Ovary (tissue), 9 donors: ENCODE measurements around the gene CROCC. TPM values are rescaled to one million over a fixed set of nuclear protein-coding genes. Genes with fewer than 3 reads are reported as not detected.
A peak's percentile ranks its signal among the peaks of the same experiment; 100 is the strongest.
"Not testable (repeated sequence)": the region's sequence is repeated elsewhere in the genome, so short reads cannot be mapped to it uniquely, and the experiment has no call there.

Experiments
- DNase-seq, 5 donors: peaks; one replicate each; pipeline ENCODE4 v3.0.0-alpha.2; 2019 to 2020
- H3K27ac ChIP-seq, 2 donors: fragments of 200-600 bp; one replicate each; pipeline versions ENCODE4 v1.5.1 to v1.8.0; 2019 to 2022
- H3K27me3 ChIP-seq: fragments of 200-600 bp; one replicate; pipeline ENCODE4 v1.8.0; 2022
- H3K36me3 ChIP-seq: fragments of 200-600 bp; sonication (generic); one replicate; pipeline ENCODE4 v1.5.1; 2019
- H3K4me1 ChIP-seq: one replicate; pipeline ENCODE4 v1.8.1; 2013; ENCODE audit warnings: mild to moderate bottlenecking, moderate library complexity; ENCODE audit not compliant: insufficient read depth
- H3K4me3 ChIP-seq: fragments of 200-600 bp; sonication (generic); one replicate; pipeline ENCODE4 v1.5.1; 2017
- H3K9me3 ChIP-seq, 2 donors: fragments of 200-600 bp in 1 of 2; sonication (generic) in 1 of 2; one replicate each; pipeline versions ENCODE4 v1.5.1 to v1.8.1; 2013 to 2019; ENCODE audit warnings: mild to moderate bottlenecking in 1 of 2, moderate library complexity in 1 of 2
- CTCF ChIP-seq, 3 donors: fragments of 450-650 bp in 2 of 3; fragments of 200-600 bp in 1 of 3; IDR thresholded peaks; one replicate each; pipeline versions ENCODE4 v1.5.1 to v1.8.0; 2016 to 2022; ENCODE audit warnings: antibody characterized with exemption in 3 of 3, mild to moderate bottlenecking in 1 of 3
- EP300 ChIP-seq: sonication (generic); formaldehyde crosslinking; IDR thresholded peaks from one replicate; pipeline ENCODE4 v1.6.1; 2017; ENCODE audit warnings: antibody characterized with exemption
- POLR2A ChIP-seq: fragments of 450-650 bp; IDR thresholded peaks from one replicate; pipeline ENCODE4 v1.6.1; 2017; ENCODE audit warnings: antibody characterized with exemption, mild to moderate bottlenecking, moderate library complexity
- WGBS, 3 donors: extraction: QIAGEN DNeasy Blood & Tissue Kit in 1 of 3; methylation state at CpG; one replicate each; pipeline versions ENCODE4 v1.1.5 to v1.1.7; 2013 to 2017; 5-methylcytosine and 5-hydroxymethylcytosine counted together
- intact Hi-C, 4 donors: fragments of 100-400 bp; cut with DNase I; formaldehyde crosslinking; loops; one replicate each; pipeline versions ENCODE4 v1.11.0 to v1.15.1; 2022 to 2023
- polyA plus RNA-seq, 2 donors: library from polyadenylated mRNA; stranded (reverse); fragments of 200-250 nt in 1 of 2; fragments of 350-450 nt in 1 of 2; fragmentation: Illumina TruSeq in 1 of 2; extraction: RNeasy Lipid Tissue Mini Kit (QIAGEN cat#74804) in 1 of 2; gene quantifications; one replicate each; pipeline ENCODE4 v1.2.3, GENCODE V29; 2013 to 2014
- total RNA-seq, 7 donors: library from RNA; depleted of rRNA in 2 of 7; stranded (reverse); fragments of >200 nt in 2 of 7; fragmentation: NEBNext Ultra II Directional in 3 of 7; extraction: Animal tissue kit (Norgen Biotek cat#: 25700) in 3 of 7; gene quantifications; one replicate each; pipeline versions ENCODE4 v1.1.0 to v1.2.4, GENCODE V29; 2016 to 2023
- donor health status: DM: no; HTN: no; CAD: no; lungs with moderate emphysema.
- donor health status: DM: no; HTN: no; CAD: no.
- donor health status: Bipolar disorder and iron deficiency.
- donor health status: DM: yes; HTN: yes; CAD: no.
- donor health status: DM: no; HTN: no; CAD: no.
- donor health status: DM: yes; HTN: yes; CAD: no.

The CROCC gene
- total and polyA plus RNA-seq, 9 donors = 1.7 to 49.1 (median 33.6) TPM

DNA sequence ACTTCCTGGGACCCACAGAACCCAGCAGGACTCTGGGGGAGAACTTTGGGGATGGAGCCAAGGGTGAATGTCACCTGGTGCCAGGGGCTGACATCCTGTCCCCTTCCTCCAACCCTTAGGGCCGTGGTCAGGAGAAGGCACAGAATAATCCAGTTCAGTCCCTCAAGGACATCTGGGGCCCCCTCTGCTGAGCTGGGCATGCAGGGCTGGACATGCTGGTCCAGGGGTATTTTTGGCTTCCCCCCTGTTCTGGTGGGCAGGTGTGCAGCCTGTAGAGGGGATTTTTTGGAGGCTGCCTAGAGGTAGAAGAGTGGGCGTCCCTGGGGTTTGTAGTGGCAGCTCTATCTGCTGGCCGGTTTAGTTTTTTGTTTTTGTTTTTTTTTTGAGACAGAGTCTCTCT, 3.4 kb upstream of the CROCC start:
- H3K9me3 ChIP-seq = no peaks in the 10 kb centered on the region
- peak in 1 of 5 donors; percentile 29 for DNase-seq
- TF ChIP-seq EP300 (no peak), CTCF (IDR thresholded peaks at IDR 0.05) (no peak), POLR2A (no peak)
- intact Hi-C loops = no loop called here
- no peak overlapping the region for H3K27ac ChIP-seq
- H3K4me1 ChIP-seq = peaks cover 2% of the 10 kb centered on the region
- no peak overlapping the region for H3K4me3 ChIP-seq
- no peaks in the 10 kb centered on the region for H3K27me3 ChIP-seq
- WGBS, 3 donors = 52 to 78% (median 71%) methylated on average over 3 of the region's 3 CpGs
- H3K36me3 ChIP-seq = no peaks in the 10 kb centered on the region

DNA sequence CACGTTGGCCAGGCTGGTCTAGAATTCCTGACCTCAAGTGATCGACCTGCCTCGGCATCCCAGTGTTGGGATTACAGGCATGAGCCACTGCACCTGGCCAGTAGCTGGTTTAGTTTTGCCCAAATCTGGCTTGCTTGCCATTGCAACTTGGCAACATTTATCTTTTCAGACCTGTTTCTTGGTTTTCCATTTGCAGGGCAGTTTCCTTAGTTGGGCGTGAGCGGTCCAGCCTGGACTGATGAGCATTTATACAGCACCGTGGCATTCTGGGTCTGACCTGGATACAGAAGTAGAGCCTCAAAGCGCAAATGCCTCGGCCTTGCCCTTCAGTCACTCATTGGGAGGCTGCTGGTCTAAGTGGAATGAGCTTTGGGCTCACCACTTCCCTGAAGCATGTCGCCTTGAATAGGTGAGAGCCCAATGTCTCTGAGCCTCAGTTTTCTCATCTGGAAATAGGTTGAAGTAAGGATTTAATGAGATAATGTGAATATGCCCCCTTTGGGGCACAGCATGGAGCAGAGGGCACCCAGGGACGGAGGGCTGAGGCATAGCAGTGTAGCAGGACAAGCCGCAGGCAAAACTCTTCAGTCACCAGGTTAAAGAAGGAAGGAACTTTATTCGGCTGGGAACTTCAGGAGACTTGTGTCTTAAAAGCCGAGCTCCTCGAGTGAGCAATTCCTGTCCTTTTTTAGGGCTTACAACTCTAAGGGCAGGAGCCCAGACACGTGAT, 2.6 kb upstream of the CROCC start:
- WGBS, 3 donors = 76 to 88% (median 81%) methylated on average over 15 of the region's 15 CpGs
- DNase-seq = peak in 1 of 5 donors; percentile 34
- H3K27ac ChIP-seq, H3K4me3 ChIP-seq, H3K27me3 ChIP-seq, H3K36me3 ChIP-seq, intact Hi-C loops, H3K9me3 ChIP-seq, H3K4me1 ChIP-seq: not testable (repeated sequence)

- Histone ChIP-seq H3K4me1 (no peaks in the 10 kb centered on the region), H3K4me3 (no peak overlapping the region), H3K27me3 (no peaks in the 10 kb centered on the region), H3K36me3 (no peaks in the 10 kb centered on the region), H3K9me3 (no peaks in the 10 kb centered on the region), H3K27ac (no peak overlapping the region)
- no peak for TF ChIP-seq POLR2A
- intact Hi-C loops = no loop called here
- 75 to 88% (median 77%) methylated on average over 10 of the region's 10 CpGs for WGBS, 3 donors
- DNase-seq = peak in 1 of 5 donors; percentile 31
Observed at GRCh38 chr1:16920951-16921350, 780 bp upstream of the CROCC start.

GRCh38 chr1:16922466-16922865, 735 bp downstream of the CROCC start:
- intact Hi-C loops = no loop called here
- Histone ChIP-seq H3K27me3 (no peaks in the 10 kb centered on the region), H3K27ac (no peak overlapping the region), H3K4me1 (no peaks in the 10 kb centered on the region), H3K9me3 (no peaks in the 10 kb centered on the region), H3K36me3 (no peaks in the 10 kb centered on the region), H3K4me3 (no peak overlapping the region)
- DNase-seq = peak in 1 of 5 donors; percentile 32
- TF ChIP-seq POLR2A = no peak
- TF ChIP-seq EP300 = no peak
- TF ChIP-seq CTCF (IDR thresholded peaks at IDR 0.05) = no peak
- WGBS, 3 donors = 80 to 94% (median 88%) methylated on average over 10 of the region's 10 CpGs

- 70 to 90% (median 83%) methylated on average over 18 of the region's 18 CpGs for WGBS, 3 donors
- DNase-seq = peak in 1 of 5 donors; percentile 32
- no peaks in the 10 kb centered on the region for H3K36me3 ChIP-seq
- H3K9me3 ChIP-seq = no peaks in the 10 kb centered on the region
- no peak overlapping the region for H3K27ac ChIP-seq
- no peak overlapping the region for H3K4me3 ChIP-seq
- intact Hi-C loops = no loop called here
- no peaks in the 10 kb centered on the region for H3K4me1 ChIP-seq
- no peak for TF ChIP-seq CTCF (IDR thresholded peaks at IDR 0.05)
- no peak for TF ChIP-seq EP300
- TF ChIP-seq POLR2A = no peak
- no peaks in the 10 kb centered on the region for H3K27me3 ChIP-seq
Observed at GRCh38 chr1:16922885-16923431, 1.2 kb downstream of the CROCC start.
